ACHN (cell line): ENCODE measurements around the gene C10orf90.

ENCODE experiments used
- DNase-seq: peaks from one replicate; pipeline ENCODE4 v3.0.0-alpha.2; 2015
- in situ Hi-C: cut with HindIII; loops from 2 replicates; pipeline ENCODE4 v1.10.0; 2017; ENCODE audit warnings: low sequenced_read_pairs, low pct_ligation_motif_present, low pct_unique_long_range_greater_than_20kb

C10orf90 gene

DNA sequence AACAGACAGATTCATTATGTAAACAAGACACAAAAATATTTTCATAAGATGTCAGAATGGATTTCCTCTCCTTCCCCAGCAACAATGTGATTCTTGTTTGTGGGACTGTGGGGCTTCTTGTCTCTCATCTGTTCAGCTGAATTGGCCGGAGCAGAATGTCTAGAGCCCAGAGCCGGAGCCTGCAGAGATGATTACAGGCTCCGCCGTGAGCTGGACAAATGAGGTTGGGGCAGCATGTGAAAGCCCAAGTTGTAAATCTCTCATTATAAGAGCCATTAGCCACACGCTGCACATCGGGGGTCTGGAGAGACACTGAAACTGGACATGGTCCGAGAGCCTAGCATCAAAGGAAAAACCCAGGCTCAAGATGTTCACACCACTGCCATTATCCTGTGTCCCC lies 145.2 kb downstream of the C10orf90 start:
- in situ Hi-C loops = no loop called here

GRCh38 chr10:126524526-126524925 lies 146.0 kb downstream of the C10orf90 start:
- in situ Hi-C loops = no loop called here
- no peak for DNase-seq

More for the DNA sequence above, 145.2 kb downstream of the C10orf90 start:
- DNase-seq = no peak

DNA sequence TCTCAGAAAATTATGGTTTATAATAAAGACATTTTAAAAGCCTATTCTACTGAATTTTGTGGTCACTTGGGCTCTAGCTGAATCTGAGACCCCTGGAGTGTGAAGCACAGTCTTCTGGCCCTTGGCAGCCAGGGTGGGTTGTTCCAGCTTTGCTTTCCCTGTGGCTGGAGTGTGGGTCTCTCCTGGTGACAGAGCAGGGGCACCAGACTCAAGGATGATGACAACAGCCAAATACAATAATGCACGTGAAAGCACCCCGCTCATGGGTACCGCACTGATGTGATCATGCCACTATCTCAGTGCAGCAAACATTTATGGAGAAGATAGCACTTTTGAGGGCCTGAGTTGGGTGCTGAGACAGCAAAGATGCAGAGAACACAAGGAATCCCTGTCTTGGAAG lies 147.4 kb downstream of the C10orf90 start:
- no peak for DNase-seq
- in situ Hi-C loops = no loop called here

DNA sequence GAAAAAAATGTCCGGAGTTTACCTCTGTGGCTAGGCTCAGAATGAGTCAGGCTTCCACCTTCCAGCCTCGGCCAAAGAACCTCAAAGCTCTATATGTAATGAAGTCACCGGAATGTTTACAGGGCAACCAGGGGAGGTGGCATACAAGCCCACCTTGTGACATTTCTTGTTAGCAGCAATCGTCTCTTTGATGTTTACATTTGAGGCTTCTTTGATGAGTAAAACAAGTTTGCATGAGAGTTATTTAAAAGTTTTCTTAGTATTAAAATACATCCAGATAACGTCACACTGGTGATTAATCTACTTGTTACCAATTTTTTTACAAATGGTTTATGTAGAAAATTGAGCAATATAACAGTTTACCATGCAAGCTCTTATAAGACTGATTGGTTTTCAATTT lies 149.1 kb downstream of the C10orf90 start:
- in situ Hi-C loops = no loop called here
- DNase-seq = no peak

DNA sequence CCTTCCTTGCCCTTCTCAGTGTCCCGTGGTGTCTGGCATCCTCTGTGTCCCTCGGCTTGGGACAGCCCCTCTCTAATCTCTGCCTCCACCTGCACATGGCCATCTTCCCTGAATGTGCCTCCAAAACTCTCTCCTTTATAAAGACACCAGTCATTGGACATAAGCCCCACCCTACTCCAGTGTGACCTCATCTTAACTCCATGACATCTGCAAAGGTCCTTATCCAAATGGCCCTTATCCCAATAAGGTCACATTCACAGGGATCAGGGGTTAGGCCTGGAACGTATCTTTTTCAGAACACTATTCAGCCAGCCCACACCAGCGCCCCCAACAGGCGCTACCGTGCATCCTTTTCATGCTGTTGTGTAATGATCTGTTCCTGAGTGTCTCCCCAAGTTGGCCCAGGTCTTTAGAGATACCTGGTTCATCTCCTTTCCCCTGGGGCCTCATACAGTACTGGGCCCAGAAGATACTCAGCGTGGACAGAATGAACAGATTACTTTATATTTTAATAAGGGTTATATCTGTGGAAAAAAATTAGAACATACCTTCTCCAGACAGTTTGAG lies 149.7 kb downstream of the C10orf90 start:
- no peak for DNase-seq
- in situ Hi-C loops = no loop called here

DNA sequence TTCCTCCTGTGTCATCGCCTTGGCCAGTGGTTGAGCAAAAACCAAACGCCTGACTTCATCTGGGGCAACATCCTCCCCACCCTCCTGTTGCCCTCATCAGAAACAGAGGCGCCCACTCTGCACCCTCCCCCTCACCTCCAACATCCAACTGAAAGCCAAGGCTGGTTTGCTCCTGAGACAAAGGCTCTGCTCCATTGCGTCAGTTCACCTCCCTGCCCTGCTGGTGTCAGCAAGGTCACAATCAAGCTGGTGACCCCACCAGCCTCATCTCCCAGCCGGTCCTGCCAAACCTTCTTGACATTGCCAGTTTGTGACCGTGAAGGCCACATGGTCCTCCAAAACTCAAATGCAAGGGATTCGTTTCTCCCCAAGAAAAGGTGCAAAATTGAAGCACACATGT lies 150.5 kb downstream of the C10orf90 start:
- in situ Hi-C loops = no loop called here
- DNase-seq = no peak

- in situ Hi-C loops = no loop called here
- DNase-seq = no peak
Measured at GRCh38 chr10:126519185-126519584, 151.3 kb downstream of the C10orf90 start.

DNA sequence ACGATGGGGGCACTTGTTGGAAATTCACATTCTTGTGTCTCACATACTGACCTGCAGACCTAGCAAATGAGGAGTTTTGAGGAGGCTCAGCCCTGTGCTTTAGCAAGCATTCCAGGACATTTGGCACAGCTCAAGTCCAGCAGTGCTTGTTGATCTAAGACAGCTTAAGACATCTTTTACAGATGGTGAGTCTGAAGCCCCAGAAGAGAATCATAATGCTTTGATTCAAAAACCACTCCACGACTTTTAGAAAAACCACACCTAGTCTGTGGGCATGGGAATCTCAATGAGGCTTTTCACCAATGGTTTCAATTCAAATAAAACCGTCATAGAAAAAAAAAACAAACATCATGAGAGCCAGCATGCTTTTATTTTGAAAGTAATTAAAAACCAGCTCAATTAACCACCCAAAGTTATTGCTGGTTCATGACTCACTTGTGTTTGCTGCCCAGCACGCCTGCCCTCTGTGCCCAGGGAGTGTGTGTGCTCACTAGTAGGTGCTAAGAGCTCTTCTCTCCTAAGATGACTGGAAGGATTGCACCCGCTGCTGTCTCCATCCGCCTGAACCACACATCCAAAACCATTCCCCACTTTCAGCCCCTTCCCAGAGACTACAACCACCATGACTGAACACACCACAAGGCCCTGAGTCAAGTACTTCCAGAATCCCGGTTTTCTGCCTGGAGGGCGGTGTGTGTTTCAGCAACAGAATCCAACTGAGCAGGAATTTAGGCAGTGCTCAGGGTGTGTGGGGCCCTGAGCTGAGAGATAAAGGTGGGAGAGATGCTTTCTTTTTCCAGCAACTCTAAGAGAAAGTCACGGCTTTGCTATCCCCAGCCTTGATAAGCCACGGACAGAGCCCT lies 152.0 kb downstream of the C10orf90 start:
- DNase-seq = no peak
- in situ Hi-C loops = no loop called here

DNA sequence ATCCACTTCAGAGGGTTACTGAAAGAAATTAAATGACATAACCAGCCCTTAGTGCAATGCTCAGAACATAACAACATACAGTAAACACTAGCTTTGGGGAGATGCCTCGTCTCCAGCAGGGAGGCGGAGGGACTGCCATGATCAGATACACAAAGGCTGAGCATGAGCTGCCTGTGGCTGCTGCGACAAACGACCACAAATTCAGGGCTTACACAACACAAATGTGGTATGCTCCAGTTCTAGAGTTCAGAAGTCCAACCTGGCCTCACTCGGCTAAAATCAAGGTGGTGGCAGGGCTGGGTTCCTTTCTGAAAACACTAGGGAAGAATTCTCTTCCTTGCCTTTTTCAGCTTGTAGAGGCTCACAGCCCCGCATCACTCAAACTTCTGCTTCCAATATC lies 154.0 kb downstream of the C10orf90 start:
- DNase-seq = no peak
- in situ Hi-C loops = no loop called here

DNA sequence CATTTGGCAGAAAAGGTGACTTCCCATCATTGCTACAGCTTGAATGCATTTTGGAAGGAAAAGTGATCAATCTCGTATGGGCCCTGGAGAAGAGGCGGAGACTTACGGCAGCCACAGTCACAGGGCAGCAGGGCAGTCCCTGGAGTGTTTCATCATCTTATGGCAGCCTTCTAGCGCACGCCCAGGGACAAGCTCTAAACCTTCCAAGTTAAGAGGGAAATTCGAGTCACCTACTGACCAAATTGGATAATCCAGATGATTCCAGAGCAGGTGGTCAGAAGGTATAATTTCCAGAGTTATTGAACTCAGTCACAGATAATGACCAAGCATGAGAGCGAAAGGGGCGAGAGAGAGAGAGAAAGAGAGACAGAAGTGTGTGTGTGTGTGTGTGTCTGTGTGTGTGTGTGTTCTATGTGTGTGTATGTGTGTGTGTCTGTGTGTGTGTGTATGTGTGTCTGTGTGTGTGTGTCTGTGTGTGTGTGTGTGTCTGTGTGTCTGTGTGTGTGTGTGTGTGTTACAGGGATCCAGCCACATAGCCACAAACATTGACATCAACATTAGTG lies 158.5 kb downstream of the C10orf90 start:
- in situ Hi-C loops = no loop called here

GRCh38 chr10:126509182-126509581 lies 161.3 kb downstream of the C10orf90 start:
- in situ Hi-C loops = no loop called here
- no peak for DNase-seq

More for the DNA sequence above, 158.5 kb downstream of the C10orf90 start:
- no peak for DNase-seq

DNA sequence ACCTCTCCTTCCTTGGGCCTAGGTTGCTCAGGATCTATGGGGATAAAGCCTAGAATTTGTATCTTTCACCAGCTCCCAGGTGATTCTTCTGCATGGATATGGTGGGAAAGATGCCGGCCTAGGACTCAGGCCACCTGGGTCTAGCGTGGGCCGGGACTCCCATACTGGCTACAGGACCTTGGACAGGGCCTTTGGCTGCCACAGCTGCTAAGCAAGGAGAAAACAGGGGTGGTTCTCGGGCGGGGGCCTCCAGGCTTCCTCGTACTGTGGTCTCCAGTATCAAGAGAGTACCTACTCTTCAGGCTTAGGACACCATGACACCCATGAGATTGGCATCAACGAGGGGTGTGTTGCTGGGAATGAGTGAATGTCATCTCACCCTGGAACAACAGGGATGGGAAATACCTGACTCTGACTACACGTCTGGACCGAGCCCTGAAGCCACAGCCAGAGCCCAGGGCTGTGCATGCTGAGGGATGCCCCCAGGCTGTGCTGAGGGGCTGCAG lies 161.9 kb downstream of the C10orf90 start:
- in situ Hi-C loops = no loop called here
- no peak for DNase-seq

GRCh38 chr10:126504761-126505112 lies 165.8 kb downstream of the C10orf90 start:
- in situ Hi-C loops = no loop called here
- DNase-seq = no peak

- in situ Hi-C loops = no loop called here
- peak; percentile 76 for DNase-seq
Measured at GRCh38 chr10:126504063-126504760, 166.3 kb downstream of the C10orf90 start.

DNA sequence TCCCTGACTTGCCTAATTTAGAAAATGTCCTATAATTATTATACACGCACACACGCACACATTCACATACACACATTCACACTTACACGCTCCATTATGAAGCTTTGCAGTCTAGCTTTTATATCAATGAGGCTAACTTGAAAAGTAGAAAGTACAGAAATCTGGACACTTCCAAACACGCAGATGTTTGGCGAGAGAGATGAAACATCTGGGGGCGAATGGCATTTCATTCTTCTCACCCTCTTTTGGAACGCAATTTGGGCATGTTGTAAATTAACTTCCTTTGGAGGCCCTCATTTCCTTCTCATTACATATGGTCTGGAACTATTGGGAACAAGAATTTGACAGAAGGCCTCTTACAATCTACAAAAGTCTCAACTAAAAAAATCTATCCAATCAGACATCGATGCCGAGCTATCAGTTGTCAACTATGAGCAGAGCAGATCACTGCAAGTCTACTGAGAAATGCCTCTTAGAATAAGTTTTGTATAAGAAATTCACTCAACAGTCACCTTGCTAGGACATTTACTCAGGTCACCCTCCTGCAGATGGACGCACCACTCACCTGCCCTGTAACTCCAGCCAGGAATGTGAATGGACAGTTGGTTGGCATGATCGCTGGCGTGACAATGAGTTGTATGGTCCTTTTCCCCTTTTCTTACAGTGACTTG lies 167.0 kb downstream of the C10orf90 start:
- in situ Hi-C loops = no loop called here
- DNase-seq = no peak

GRCh38 chr10:126502441-126502840 lies 168.1 kb downstream of the C10orf90 start:
- in situ Hi-C loops = no loop called here
- DNase-seq = no peak

DNA sequence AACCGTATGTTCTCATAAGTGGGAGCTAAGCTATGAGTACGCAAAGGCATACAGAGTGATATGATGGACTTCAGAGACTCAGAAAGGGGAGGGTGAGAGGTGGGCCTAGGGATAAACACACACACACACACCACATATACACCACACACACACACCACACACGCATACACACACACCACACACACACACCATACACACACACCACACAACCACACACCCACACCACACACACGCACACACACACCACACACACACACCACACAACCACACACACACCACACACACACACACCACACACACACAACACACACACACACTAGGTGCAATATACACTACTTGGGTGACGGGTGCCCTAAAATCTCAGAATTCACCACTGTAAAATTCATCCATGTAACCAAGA lies 168.7 kb downstream of the C10orf90 start:
- DNase-seq = no peak
- in situ Hi-C loops = no loop called here

- no peak for DNase-seq
- in situ Hi-C loops = no loop called here
Measured at GRCh38 chr10:126500866-126501265, 169.6 kb downstream of the C10orf90 start.

GRCh38 chr10:126500185-126500584 lies 170.3 kb downstream of the C10orf90 start:
- no peak for DNase-seq
- in situ Hi-C loops = no loop called here
